Mesenchymal stem cell (in vitro differentiated cells and primary cell): ENCODE measurements around the gene MKNK2.

Experiments used
- DNase-seq: peaks from one replicate; pipeline ENCODE4 v3.0.0-alpha.2; 2013
- H2AFZ ChIP-seq: one replicate; pipeline ENCODE4 v1.6.1; 2013; ENCODE audit warnings: low read depth, mild to moderate bottlenecking, control low read depth, inconsistent platforms, low read length, moderate library complexity
- H2AK5ac ChIP-seq: 2 replicates; pipeline ENCODE4 v1.6.1; 2013; ENCODE audit warnings: low read length, moderate library complexity, mild to moderate bottlenecking, inconsistent platforms; ENCODE audit not compliant: severe bottlenecking
- H2BK120ac ChIP-seq: one replicate; pipeline ENCODE4 v1.6.1; 2013; ENCODE audit warnings: low read depth, mild to moderate bottlenecking, inconsistent platforms, low read length, moderate library complexity
- H2BK12ac ChIP-seq, 2 experiments: one replicate each; pipeline ENCODE4 v1.6.1; 2013; ENCODE audit warnings: inconsistent platforms in 2 of 2, low read length in 2 of 2, mild to moderate bottlenecking in 2 of 2, moderate library complexity in 2 of 2, control low read depth in 1 of 2
- H2BK15ac ChIP-seq: one replicate; pipeline ENCODE4 v1.6.1; 2013; ENCODE audit warnings: mild to moderate bottlenecking, low read depth, inconsistent platforms; ENCODE audit not compliant: poor library complexity, severe bottlenecking
- H2BK5ac ChIP-seq: 2 replicates; pipeline ENCODE4 v1.6.1; 2013; ENCODE audit warnings: low read depth, mild to moderate bottlenecking, low read length, control low read depth, inconsistent platforms; ENCODE audit not compliant: poor library complexity, severe bottlenecking
- H3K14ac ChIP-seq, 2 experiments: one replicate each; pipeline ENCODE4 v1.6.1; 2013; ENCODE audit warnings: inconsistent platforms in 2 of 2, low read length in 2 of 2, control low read depth in 1 of 2, mild to moderate bottlenecking in 1 of 2, moderate library complexity in 1 of 2
- H3K18ac ChIP-seq, 2 experiments: one replicate each; pipeline ENCODE4 v1.6.1; 2013; ENCODE audit warnings: inconsistent platforms in 2 of 2, low read length in 2 of 2, control low read depth in 1 of 2, low read depth in 1 of 2, mild to moderate bottlenecking in 1 of 2
- H3K23ac ChIP-seq, 2 experiments: one replicate each; pipeline ENCODE4 v1.6.1; 2013; ENCODE audit warnings: inconsistent platforms in 2 of 2, low read length in 2 of 2, mild to moderate bottlenecking in 2 of 2, moderate library complexity in 2 of 2, control low read depth in 1 of 2
- H3K27ac ChIP-seq: 2 replicates; pipeline ENCODE4 v1.5.1; 2013; ENCODE audit warnings: mild to moderate bottlenecking, moderate library complexity, low read length, control low read depth, inconsistent platforms; ENCODE audit not compliant: poor library complexity, severe bottlenecking
- H3K27me3 ChIP-seq, 2 experiments: 2 replicates each; pipeline versions ENCODE4 v1.6.1 to v1.7.0; 2013; ENCODE audit warnings: low read length in 2 of 2, mild to moderate bottlenecking in 2 of 2, moderate library complexity in 2 of 2, control low read depth in 1 of 2, inconsistent platforms in 1 of 2; ENCODE audit not compliant: control insufficient read depth in 1 of 2, insufficient read depth in 1 of 2
- H3K36me3 ChIP-seq, 2 experiments: 2 replicates each; pipeline versions ENCODE4 v1.6.1 to v1.7.0; 2013; ENCODE audit warnings: low read length in 2 of 2, control low read depth in 1 of 2, inconsistent platforms in 1 of 2, low read depth in 1 of 2, mild to moderate bottlenecking in 1 of 2; ENCODE audit not compliant: insufficient read depth in 2 of 2, control insufficient read depth in 1 of 2
- H3K4ac ChIP-seq, 2 experiments: one replicate each; pipeline ENCODE4 v1.6.1; 2013; ENCODE audit warnings: inconsistent platforms in 2 of 2, low read length in 2 of 2, mild to moderate bottlenecking in 2 of 2, moderate library complexity in 2 of 2, control low read depth in 1 of 2, low read depth in 1 of 2
- H3K4me1 ChIP-seq: 2 replicates; pipeline ENCODE4 v1.6.1; 2013; ENCODE audit warnings: low read depth, low read length, control low read depth; ENCODE audit not compliant: control insufficient read depth, insufficient read depth
- H3K4me2 ChIP-seq: 2 replicates; pipeline ENCODE4 v1.6.1; 2013; ENCODE audit warnings: low read length, mild to moderate bottlenecking, inconsistent platforms; ENCODE audit not compliant: poor library complexity, severe bottlenecking
- H3K4me3 ChIP-seq, 2 experiments: 2 replicates each; pipeline versions ENCODE4 v1.5.1 to v1.7.0; 2013; ENCODE audit warnings: low read length in 2 of 2, mild to moderate bottlenecking in 2 of 2, control low read depth in 1 of 2, low read depth in 1 of 2; ENCODE audit not compliant: insufficient read depth in 1 of 2
- H3K79me1 ChIP-seq: replicated peaks from 2 replicates; pipeline ENCODE4 v1.6.1; 2013; ENCODE audit warnings: mild to moderate bottlenecking, control low read depth, low read length, inconsistent platforms; ENCODE audit not compliant: poor library complexity, severe bottlenecking
- H3K9ac ChIP-seq: 2 replicates; pipeline ENCODE4 v1.7.0; 2013; ENCODE audit warnings: mild to moderate bottlenecking, low read length, moderate library complexity
- H3K9me3 ChIP-seq: 2 replicates; pipeline ENCODE4 v1.7.0; 2013; ENCODE audit warnings: mild to moderate bottlenecking, low read length; ENCODE audit not compliant: control insufficient read depth
- H4K8ac ChIP-seq: one replicate; pipeline ENCODE4 v1.6.1; 2013; ENCODE audit warnings: inconsistent platforms, mild to moderate bottlenecking, low read length, moderate library complexity
- H4K91ac ChIP-seq: one replicate; pipeline ENCODE4 v1.6.1; 2013; ENCODE audit warnings: mild to moderate bottlenecking, low read length, inconsistent platforms
- WGBS: methylation state at CpG from one replicate; pipeline ENCODE4 v1.1.7; 2013; ENCODE audit warnings: mixed read lengths; 5-methylcytosine and 5-hydroxymethylcytosine counted together

MKNK2 gene

DNA sequence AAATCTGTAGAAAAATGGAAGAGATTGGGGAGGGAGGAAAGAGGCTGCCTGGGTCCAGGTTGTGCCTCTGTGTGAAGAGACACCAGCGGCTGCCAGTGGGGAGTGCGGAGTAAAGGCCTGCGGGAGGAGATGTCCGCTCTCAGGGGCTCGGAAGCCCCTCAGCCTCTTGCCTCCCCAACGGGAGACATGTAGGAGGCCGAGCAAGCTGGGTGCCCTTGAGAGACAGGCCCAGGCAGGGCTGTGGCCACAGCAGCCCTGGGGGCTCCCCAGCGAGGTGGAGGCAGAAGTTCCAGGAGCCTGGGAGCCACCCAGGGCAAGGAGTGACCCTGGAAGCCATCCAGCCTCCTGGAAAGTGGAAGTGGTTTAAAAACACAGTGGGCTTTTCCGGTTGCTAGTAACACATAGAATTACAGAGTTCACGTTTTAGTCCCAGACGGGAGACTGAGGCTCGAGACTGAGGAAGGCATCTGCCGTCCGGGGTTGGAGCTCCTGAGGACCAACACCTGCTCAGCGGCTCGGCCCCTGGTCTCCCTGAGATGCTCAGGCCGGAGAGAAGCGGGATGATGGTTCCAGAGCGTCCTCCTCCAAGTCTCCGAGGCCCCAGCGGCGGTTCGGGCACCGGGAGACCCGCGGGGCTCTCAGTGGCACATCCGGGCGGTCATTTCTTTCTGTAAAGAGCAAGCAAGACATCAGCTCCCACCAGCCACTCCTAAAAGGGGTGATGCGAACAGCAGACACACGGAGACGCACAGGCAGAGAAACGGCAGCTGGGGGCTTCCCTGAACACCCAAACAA lies 21.9 kb upstream of the MKNK2 start:
- Histone ChIP-seq H3K79me1 (peaks cover 28% of the 10 kb centered on the region), H3K4me1 (peaks cover 4% of the 10 kb centered on the region), H3K4ac (peak overlapping the region in 1 of 2 experiments; percentile 60), H3K23ac (peak overlapping the region in 1 of 2 experiments; percentile 37), H2AFZ (no peak overlapping the region), H3K4me2 (no peak overlapping the region), H3K36me3 (peaks cover 61 to 64% of the 10 kb centered on the region in 2 experiments), H2AK5ac (no peak overlapping the region), H4K8ac (peak overlapping the region; percentile 4), H3K4me3 (no peak overlapping the region), H2BK120ac (no peak overlapping the region), H2BK12ac (no peak overlapping the region), H2BK15ac (no peak overlapping the region), H3K27me3 (no peaks in the 10 kb centered on the region), H3K9ac (no peak overlapping the region), H3K27ac (no peak overlapping the region), H3K14ac (no peak overlapping the region), H4K91ac (no peak overlapping the region), H2BK5ac (no peak overlapping the region), H3K9me3 (no peaks in the 10 kb centered on the region), H3K18ac (no peak overlapping the region)
- no peak for DNase-seq
- 96% methylated on average over 32 of the region's 32 CpGs for WGBS

DNA sequence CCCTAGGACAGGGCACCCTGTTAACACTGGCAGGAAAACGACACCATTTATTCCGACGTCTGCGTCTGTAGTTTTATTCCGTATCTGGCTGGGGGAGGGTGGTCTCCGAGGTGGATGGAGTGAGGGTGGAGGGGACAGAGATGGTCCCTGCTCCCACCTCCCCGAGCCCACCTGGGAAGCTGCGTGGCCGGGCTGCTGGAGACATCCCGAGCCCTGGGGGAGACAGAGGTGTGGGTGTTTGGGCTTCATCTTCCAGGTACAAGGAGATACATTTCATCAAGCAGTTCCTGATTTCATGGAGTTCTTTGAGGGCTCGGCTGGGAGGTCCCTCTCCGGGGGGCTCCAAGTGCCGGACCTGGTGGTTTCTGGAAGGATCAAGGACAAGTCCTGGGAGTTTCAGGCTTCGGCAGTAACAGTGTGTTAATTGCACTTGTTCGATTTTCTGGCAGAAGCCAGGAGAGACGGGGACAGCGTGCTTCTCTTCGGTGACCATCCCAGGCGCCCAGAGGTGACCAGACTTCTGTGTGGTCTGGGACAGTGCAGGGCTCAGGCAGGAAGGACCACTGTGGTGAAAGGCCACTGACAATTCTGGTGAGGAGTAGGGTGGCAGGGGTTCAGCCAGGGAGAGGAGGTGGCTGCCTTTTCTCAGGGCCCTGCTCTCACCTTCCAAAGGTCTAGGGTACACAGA lies 20.1 kb upstream of the MKNK2 start:
- no peaks in the 10 kb centered on the region for H3K27me3 ChIP-seq
- H3K18ac ChIP-seq, result no peak overlapping the region
- no peak overlapping the region for H2BK12ac ChIP-seq
- H2AK5ac ChIP-seq, result no peak overlapping the region
- H2BK120ac ChIP-seq, result no peak overlapping the region
- H2AFZ ChIP-seq, result no peak overlapping the region
- H3K4ac ChIP-seq, result no peak overlapping the region
- H4K91ac ChIP-seq, result no peak overlapping the region
- H2BK15ac ChIP-seq, result no peak overlapping the region
- no peak overlapping the region for H3K9ac ChIP-seq
- peaks cover 42 to 46% of the 10 kb centered on the region in 2 experiments for H3K36me3 ChIP-seq
- H3K4me2 ChIP-seq, result no peak overlapping the region
- H3K9me3 ChIP-seq, result no peaks in the 10 kb centered on the region
- no peak for DNase-seq
- H2BK5ac ChIP-seq, result no peak overlapping the region
- peaks cover 4% of the 10 kb centered on the region for H3K4me1 ChIP-seq
- H3K14ac ChIP-seq, result no peak overlapping the region
- no peak overlapping the region for H3K4me3 ChIP-seq
- WGBS, result 92% methylated on average over 19 of the region's 19 CpGs
- no peak overlapping the region for H3K23ac ChIP-seq
- H3K79me1 ChIP-seq, result peaks cover 20% of the 10 kb centered on the region
- no peak overlapping the region for H4K8ac ChIP-seq
- no peak overlapping the region for H3K27ac ChIP-seq

GRCh38 chr19:2070436-2070827 lies 19.4 kb upstream of the MKNK2 start:
- 97% methylated on average over 10 of the region's 10 CpGs for WGBS
- Histone ChIP-seq H3K14ac (no peak overlapping the region), H2AK5ac (no peak overlapping the region), H4K8ac (no peak overlapping the region), H3K9me3 (no peaks in the 10 kb centered on the region), H3K27ac (no peak overlapping the region), H2AFZ (no peak overlapping the region), H3K18ac (no peak overlapping the region), H2BK12ac (no peak overlapping the region), H3K79me1 (peaks cover 18% of the 10 kb centered on the region), H3K9ac (no peak overlapping the region), H3K4me3 (no peak overlapping the region), H3K4me2 (no peak overlapping the region), H3K4me1 (peaks cover 4% of the 10 kb centered on the region), H2BK5ac (no peak overlapping the region), H3K36me3 (peaks cover 36 to 39% of the 10 kb centered on the region in 2 experiments), H3K4ac (no peak overlapping the region), H3K27me3 (no peaks in the 10 kb centered on the region), H3K23ac (no peak overlapping the region), H2BK120ac (no peak overlapping the region), H4K91ac (no peak overlapping the region), H2BK15ac (no peak overlapping the region)
- DNase-seq, result no peak

GRCh38 chr19:2064788-2065524 lies 13.9 kb upstream of the MKNK2 start:
- WGBS, result 92% methylated on average over 38 of the region's 38 CpGs

More at GRCh38 chr19:2064788-2065524, 13.9 kb upstream of the MKNK2 start:
- no peaks in the 10 kb centered on the region for H3K9me3 ChIP-seq
- no peaks in the 10 kb centered on the region for H3K79me1 ChIP-seq
- peaks cover 29% of the 10 kb centered on the region for H3K4me1 ChIP-seq
- no peak overlapping the region for H3K18ac ChIP-seq
- no peak overlapping the region for H2AFZ ChIP-seq
- H3K9ac ChIP-seq, result peak overlapping the region; percentile 63
- H3K4me2 ChIP-seq, result no peak overlapping the region
- H3K27me3 ChIP-seq, result no peaks in the 10 kb centered on the region
- no peak overlapping the region for H2AK5ac ChIP-seq
- H3K4me3 ChIP-seq, result peak overlapping the region in 1 of 2 experiments; percentile 10
- peak overlapping the region; percentile 60 for H2BK15ac ChIP-seq
- H2BK120ac ChIP-seq, result no peak overlapping the region
- no peak overlapping the region for H3K23ac ChIP-seq
- H3K36me3 ChIP-seq, result no peaks in the 10 kb centered on the region
- H3K27ac ChIP-seq, result no peak overlapping the region
- DNase-seq, result no peak
- H4K91ac ChIP-seq, result peak overlapping the region; percentile 44
- H2BK5ac ChIP-seq, result no peak overlapping the region
- H2BK12ac ChIP-seq, result no peak overlapping the region
- H4K8ac ChIP-seq, result no peak overlapping the region
- peak overlapping the region in 1 of 2 experiments; percentile 47 for H3K4ac ChIP-seq
- peak overlapping the region in 1 of 2 experiments; percentile 2 for H3K14ac ChIP-seq
